Activated CD8-positive, alpha-beta memory T cell treated with anti-CD3 and anti-CD28 coated beads for 36 hours (primary cell): Measurements from ENCODE around the gene PADI6. TPM values are rescaled to one million over a fixed set of nuclear protein-coding genes. Genes with fewer than 3 reads are reported as not detected.

ENCODE experiments used
- CTCF ChIA-PET: fragments of 350-600 bp; sonication (Branson Sonifier 250); formaldehyde crosslinking; loops from one replicate; lab custom pipeline; 2021; ENCODE audit warnings: antibody characterized with exemption; lab: Charles Lee
- POLR2A ChIA-PET: fragments of 350-600 bp; sonication (Branson Sonifier 250); formaldehyde crosslinking; loops from one replicate; lab custom pipeline; 2021; ENCODE audit warnings: antibody characterized with exemption; lab: Charles Lee
- total RNA-seq, 2 experiments: library from RNA; stranded (reverse); gene quantifications; one replicate each; pipeline ENCODE4 v1.2.3, GENCODE V29; 2021

The PADI6 gene
- total RNA-seq, 2 experiments from 2014 or later = not detected

DNA sequence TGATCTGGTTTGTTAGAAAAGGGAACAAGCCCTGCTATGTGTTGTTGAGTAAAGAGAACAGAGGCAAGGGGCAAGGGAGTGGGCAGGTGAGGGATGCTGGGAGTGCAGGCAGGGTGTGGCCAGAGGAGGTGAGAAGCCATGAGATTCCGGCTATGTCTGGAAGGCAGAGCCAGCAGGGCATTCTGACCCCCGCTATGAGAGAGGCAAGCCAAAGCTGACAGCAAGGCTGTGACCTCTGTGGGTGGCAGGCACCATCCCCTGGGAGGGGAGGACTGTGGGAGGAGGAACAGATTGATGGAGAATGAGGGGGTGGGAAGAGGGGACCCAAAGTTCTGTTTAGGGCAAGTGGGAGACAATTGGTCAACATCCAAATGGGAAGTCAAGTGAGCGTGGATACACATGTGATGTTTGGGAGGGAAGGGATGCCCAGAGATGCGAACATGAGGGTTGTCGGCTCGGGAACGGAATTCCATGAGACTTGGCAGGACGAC is 19.5 kb upstream of the PADI6 start:
- CTCF ChIA-PET = no interaction called here
- POLR2A ChIA-PET = no interaction called here

DNA sequence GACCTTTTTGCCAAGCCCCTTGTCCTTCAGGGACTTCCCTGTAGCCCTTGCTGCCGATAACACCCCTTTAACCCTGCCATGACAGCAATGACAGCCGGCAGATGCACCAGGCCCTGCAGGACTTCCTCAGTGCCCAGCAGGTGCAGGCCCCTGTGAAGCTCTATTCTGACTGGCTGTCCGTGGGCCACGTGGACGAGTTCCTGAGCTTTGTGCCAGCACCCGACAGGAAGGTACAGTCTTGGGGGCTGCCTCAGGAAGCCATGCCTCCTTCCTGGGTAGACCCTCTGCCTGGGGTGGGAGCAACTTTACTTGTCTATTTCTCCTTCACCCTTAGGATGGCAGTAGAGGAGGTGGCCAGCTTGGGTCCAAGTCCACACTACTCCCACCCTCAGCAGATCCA is 16.1 kb upstream of the PADI6 start:
- ChIA-PET POLR2A (no interaction called here), CTCF (no interaction called here)

DNA sequence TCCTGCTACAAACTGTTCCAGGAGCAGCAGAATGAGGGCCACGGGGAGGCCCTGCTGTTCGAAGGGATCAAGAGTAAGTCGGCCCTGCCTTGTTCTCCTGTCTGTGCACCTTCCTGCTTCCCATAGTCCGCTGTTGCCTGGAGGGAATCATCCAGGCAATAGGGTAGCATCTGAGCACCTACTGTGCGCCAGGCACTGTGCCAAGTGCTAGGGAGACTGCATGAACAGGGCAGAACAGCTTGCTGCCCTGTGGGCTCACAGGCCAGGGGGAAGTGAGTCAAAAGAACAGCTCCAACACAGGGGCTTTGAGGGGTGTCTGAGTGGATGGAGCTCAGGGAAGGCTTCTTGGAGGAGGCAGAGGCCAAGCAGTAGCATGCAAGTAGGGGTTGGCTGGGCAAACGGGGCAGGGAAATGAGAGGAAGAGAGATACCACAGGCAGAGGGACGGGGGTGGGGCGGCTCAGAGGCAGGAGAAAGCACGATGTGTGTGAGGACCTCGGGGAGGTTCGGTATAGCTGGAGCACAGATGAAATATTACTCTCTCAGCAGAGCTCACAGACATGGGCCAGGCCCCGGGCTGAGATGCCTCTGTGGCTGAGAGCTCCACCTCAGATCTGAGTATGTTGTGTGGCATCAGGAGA is 15.5 kb upstream of the PADI6 start:
- ChIA-PET CTCF (no interaction called here), POLR2A (interaction anchor here (0.5 kb wide), 1 partner anchor 82 kb away, joined by 6 read pairs; no protein-coding TSS in a partner anchor)

DNA sequence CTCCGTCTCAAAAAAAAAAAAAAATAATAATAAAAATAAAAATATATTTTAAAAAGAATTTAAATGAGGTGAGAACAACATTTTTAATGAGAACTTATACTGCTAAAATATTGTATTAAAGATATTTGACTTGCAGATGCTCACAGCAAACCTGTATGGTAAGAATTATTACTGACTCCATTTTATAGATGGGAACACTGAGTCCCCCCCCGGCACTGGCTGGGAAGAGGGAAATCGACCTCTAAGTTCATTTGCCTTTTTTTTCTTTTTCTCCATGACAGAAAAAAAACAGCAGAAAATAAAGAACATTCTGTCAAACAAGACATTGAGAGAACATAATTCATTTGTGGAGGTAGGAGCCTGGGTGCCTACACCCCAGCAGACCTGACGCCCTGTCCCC is 13.4 kb upstream of the PADI6 start:
- POLR2A ChIA-PET = no interaction called here
- CTCF ChIA-PET = no interaction called here

DNA sequence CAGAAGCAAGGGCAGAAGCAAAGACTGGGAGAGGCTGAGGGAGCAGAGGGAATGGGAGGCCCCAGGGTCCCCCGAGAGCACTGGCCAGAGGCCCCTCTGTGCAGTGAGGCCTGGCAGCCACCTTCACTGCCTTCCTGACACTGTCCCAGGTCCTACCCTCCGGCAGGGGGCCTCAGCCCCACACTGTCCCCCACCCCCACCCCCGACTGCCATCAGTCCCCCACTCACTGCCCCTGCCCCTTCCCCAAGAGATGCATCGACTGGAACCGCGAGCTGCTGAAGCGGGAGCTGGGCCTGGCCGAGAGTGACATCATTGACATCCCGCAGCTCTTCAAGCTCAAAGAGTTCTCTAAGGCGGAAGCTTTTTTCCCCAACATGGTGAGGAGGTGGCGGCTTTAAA is 13.0 kb upstream of the PADI6 start:
- ChIA-PET POLR2A (no interaction called here), CTCF (no interaction called here)

DNA sequence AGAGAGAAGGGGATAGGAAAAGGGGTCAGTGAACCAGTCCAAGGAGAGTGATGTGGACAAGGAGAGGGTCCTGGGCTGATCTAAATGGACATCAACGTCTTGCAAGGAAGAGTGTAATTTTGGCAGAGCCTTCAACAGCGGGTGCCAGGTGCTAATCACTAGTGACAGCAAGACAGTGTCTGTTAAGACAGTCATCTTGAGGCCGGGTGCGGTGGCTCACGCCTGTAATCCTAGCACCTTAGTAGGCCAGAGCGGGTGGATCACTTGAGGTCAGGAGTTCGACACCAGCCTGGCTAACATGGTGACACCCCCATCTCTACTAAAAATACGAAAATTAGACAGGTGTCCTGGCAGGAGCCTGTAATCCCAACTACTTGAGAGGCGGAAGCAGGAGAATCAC is 12.2 kb upstream of the PADI6 start:
- ChIA-PET POLR2A (no interaction called here), CTCF (no interaction called here)

DNA sequence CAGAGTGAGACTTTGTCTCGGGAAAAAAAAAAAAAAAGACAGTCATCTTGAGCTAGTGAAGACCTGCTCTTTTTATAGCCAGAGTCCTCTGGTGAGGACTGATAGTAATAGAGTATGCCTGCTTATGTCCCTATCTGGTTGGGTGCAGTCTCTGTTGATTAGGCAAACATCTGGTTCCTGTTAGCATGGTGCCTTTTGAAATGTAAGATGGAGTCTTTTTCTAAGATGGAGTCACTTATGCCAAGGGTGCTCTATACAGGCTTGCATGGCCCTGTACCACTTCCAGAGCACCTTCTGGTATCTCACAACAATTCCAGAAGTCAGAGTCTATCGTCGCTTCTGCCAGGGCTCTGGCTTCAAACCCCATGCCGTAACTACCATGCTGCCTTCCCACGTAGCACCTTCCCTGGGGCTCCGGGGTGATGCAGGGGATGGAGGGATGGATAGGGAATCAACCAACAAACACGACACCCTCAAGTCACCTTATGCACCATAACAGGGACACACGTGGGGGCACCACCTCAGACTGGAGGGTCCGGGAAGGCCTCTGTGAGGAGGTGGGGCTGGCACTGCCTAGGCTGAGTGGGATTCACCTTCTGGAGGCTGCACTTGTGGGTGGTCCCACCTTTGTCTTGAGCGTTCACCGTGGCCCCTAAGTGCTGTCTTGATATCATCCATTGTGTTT is 11.6 kb upstream of the PADI6 start:
- POLR2A ChIA-PET = no interaction called here

DNA sequence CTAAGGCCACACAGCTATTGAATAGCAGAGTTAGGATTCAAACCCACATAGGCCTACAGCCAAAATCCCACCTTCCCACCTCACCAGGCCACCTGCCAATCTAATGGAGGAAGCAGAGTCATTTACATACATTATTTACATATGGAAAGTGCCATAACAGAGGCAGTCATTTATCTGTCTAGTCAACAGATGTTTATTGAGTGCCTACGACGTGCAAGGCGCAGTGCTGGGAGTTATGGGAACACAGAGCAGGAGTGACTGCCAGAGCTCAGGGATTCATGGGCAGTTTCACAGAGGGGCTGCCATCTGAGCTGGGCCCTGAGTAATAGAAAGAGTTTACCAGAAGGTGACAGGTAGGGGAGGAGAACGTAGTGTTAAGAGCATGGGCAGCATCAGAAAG is 10.3 kb upstream of the PADI6 start:
- POLR2A ChIA-PET = no interaction called here

More for the DNA sequence above, 11.6 kb upstream of the PADI6 start:
- CTCF ChIA-PET = no interaction called here

DNA sequence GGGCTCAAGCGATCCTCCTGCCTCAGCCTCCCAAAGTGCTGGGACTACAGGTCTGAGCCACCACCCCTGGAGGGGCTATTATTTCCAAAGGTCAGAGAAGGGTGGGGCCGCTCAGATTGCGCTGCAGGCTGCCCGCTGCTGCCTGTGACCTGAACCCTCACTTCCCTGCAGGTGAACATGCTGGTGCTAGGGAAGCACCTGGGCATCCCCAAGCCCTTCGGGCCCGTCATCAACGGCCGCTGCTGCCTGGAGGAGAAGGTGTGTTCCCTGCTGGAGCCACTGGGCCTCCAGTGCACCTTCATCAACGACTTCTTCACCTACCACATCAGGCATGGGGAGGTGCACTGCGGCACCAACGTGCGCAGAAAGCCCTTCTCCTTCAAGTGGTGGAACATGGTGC is 8.6 kb upstream of the PADI6 start:
- ChIA-PET POLR2A (no interaction called here), CTCF (interaction anchor here (0.6 kb wide), 1 partner anchor 238 kb away, joined by 4 read pairs; no protein-coding TSS in a partner anchor)

More for the DNA sequence above, 10.3 kb upstream of the PADI6 start:
- CTCF ChIA-PET = no interaction called here

DNA sequence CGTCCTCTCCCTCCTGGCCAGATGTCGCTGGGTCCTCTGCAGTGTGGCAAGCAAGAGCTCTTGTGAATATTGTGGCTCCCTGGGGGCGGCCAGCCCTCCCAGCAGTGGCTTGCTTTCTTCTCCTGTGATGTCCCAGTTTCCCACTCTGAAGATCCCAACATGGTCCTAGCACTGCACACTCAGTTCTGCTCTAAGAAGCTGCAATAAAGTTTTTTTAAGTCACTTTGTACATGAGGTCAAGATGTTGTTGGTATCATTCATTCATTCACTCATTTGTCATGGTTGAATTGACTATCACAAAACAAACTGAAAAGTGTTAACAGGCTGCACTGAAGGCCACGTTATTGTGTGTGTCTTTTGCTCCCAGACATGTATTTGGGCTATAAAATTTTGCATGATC is 8.2 kb upstream of the PADI6 start:
- ChIA-PET CTCF (no interaction called here), POLR2A (no interaction called here)

DNA sequence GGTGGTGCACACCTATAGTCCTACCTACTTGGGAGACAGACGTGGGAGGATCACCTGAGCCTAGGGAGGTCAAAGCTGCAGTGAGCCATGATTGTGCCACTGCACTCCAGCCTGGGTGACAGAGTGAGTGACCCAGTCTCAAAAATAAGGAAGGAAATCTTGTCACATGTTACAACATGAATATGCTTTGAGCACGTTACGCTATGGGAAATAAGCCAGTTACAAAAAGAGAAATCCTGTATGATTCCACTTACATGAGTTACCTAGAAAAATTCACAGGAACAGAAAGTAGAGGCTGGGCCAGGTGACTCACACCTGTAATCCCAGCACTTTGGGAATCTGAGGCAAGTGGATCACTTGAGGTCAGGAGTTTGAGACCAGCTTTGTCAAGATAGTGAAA is 6.7 kb upstream of the PADI6 start:
- ChIA-PET CTCF (no interaction called here), POLR2A (no interaction called here)

DNA sequence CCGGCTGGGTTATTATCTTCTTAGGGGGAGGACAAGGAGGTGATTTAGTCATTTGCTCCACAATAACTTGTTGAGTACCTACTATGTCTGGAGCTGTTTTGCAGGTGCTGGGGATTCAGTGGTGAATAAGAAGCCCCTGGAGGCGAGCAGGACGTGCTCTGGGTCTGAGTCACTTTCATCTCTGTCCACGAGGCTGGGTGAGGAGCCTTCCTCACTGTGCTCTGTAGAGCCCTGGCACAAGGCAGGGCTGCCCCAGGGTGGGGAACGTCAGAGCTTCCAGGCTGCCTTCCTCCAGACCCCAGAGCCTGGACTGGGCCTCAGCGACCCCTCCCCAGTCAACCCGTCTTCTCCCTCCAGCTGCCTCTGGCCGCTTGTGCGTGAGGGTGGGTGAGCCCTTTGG is 2.5 kb upstream of the PADI6 start:
- CTCF ChIA-PET = no interaction called here
- POLR2A ChIA-PET = no interaction called here

DNA sequence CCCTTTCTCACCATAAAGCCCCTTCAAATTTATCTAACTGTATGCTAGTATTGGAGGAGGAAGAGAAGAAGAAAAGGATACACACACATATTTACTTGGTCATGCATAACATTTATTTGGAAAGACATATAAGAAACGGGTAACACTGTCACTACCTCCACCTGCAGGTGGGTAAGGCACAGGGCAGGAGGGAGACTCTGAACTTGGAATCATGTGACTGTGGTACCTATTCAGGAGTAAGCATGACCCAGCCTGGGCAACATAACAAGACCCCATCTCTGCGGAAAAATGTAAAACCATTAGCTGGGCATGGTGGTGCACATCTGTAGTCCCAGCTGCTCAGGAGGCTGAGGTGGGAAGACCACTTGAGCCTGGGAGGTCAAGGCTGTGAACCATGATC is 1.4 kb upstream of the PADI6 start:
- ChIA-PET CTCF (no interaction called here), POLR2A (no interaction called here)

DNA sequence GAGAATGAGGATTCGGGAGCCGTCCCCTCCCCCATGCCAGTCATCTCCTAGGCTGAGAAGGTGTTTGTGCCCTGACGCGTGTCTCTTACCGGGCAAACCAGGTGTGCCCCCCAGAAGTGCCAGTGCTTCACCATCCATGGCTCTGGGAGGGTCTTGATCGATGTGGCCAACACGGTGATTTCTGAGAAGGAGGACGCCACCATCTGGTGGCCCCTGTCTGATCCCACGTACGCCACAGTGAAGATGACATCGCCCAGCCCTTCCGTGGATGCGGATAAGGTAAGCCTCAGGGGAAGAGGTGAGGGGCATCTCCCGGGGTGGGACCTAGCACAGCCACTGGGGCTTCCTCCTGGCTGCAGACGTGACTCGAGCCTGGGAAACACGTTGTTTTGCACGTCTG is 959 bp downstream of the PADI6 start:
- ChIA-PET POLR2A (no interaction called here), CTCF (no interaction called here)

DNA sequence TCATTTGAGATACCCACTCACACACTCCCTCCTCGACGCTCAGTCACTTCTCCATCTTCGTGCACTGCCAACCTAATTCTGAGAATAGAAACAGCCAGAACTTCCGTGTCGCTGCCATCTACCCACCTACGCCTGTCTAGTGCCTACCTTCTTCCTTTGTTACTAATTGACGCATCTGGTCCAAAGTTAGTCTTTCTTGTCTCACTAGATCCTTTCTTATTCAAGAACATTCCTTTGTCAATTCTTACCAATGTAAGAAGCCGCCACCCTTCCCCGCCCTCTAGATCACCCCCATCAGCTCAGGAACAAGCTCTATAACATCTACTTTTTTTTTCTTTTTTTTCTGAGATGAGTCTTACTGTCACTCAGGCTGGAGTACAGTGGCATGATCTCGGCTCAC is 3.7 kb downstream of the PADI6 start:
- ChIA-PET POLR2A (no interaction called here), CTCF (no interaction called here)

DNA sequence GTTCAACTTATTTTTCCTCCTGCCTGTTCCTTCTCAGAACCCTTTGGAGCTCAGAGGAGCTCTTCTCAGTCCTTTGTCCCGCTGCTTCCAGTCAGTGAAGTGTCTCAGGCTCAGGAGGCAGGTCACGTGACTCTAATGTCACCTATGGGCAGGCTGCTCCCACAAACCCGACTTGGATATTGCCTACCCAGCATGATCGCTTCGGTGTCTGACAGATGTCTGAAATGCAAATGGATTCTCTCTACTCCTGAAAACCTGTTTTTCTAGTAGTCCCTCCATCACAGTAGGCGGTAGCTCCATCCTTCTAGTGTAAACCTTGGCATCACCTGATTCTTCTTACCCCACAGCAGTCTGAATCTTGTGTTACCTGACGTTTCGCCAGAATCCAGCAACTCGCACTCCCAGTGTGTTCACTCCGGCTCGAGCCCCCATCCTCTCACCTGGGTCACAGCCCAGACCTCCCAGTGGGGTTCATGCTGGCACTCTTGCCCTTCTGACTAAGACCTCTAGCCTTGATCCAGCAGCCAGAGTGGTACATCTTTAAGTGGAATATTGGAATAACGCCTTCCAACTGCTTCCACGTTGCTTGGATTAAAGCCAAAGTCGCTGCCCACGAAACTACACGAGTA is 5.4 kb downstream of the PADI6 start:
- CTCF ChIA-PET = no interaction called here
- POLR2A ChIA-PET = no interaction called here

DNA sequence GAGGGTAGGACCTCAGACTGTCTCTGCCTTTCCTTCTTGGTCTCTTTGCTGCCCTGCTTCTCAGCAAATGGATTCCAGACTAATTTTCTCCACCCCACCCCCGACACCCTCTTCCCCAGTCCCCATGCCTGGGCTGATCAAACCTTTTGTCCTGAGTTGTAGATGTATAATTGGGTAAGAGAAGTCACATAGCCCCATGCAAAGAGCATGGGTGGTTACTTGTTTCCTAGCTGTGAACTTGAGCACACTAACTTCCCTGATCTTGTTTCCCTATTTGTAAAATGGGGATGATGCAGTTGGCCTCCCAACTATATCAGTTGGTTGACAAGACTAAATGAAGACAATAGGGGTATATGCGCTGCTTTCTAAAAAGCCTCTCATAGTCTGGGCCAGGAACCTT is 9.2 kb downstream of the PADI6 start:
- POLR2A ChIA-PET = no interaction called here
- CTCF ChIA-PET = no interaction called here

DNA sequence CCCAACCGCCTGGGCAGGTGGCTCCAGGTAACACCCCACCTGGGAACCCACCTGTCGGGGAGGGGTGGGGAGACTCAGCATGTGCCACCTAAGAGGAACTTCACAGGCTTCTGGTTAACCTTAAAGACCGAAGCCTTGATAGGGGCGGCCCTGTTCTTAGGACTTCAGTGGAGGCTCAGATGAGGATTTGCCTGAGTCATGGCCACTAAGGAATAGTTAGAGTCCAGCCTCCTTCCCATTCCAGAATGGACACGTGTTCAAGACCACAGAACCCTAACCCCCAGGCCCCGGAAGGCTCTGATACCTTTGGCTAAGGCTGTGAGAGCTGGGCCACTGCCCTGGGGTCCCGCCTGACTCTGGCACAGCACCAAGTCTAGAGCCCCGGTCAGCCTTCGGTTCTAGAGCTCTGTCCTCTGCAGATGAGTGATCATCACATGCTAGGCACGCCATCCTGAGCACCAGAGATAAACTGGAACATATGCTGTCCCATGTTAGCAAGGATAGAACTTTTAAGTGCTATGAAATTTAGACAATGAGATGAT is 20.3 kb downstream of the PADI6 start:
- CTCF ChIA-PET = no interaction called here

DNA sequence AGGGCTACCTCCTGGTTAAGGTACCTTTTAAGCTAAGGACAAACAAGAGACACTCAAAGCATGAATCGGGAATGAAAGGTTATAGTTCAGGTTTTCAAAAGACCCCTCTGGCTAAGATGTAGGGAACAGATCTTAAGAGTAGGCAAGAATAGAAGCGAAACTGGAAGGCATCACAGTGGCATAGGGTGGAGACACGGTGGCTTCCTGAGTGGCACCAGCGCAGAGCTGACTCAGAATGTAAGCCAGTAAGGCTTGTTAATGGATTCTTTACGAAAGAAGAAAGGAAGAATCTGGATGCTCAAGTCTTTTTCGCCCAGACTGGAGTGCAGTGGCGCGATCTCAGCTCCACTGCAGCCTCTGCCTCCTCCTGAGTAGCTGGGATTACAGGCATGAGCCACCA is 21.2 kb downstream of the PADI6 start:
- ChIA-PET CTCF (no interaction called here), POLR2A (no interaction called here)

More for the DNA sequence above, 20.3 kb downstream of the PADI6 start:
- POLR2A ChIA-PET = no interaction called here

DNA sequence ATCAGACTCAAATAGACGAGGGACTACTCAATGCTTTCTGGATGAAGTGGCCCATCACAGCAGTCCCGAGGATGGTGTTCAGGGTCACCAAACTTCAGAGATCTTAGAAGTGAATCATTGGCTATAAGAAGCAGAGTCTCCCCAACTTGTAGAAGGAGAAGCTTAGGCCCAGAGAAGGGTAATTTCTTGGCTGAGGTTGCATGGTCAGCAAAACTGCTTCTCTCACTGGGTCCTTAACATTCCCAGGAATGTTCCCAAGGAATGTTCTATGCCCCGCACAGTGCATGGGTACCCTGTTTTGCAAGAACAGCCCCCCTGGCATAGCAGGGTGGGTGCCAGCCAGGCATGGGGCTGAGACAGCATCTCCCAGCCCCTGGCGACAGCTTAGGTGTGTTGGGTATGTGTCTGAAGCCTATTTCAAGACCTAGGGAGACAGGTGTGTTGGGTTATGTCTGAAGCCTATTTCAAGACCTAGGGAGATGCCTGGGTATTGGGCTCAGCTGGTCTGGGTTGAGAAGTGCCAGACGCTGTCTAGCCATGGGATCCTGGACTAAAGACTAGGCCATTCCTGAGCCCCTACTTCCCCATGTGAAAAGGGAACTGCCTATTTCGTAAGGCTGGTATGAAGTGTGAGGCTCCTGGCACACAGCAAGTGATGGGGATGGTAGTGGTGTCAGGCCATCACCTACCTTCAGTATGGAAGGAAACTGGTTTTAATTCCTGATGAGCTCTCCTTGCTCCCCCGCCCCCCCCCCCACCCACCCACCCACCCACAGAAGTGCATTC is 26.1 kb downstream of the PADI6 start:
- ChIA-PET CTCF (no interaction called here), POLR2A (no interaction called here)
